MCF 10A (cell line): ENCODE data around the gene CD151. TPM values are rescaled to one million over a fixed set of nuclear protein-coding genes. Genes with fewer than 3 reads are reported as not detected.

Experiments
- BruUV-seq: library from RNA; stranded (reverse); fragments of 400-500 nt; replicated peaks from 2 replicates; lab custom pipeline; 2021; lab: Mats Ljungman, UMichigan
- CTCF ChIA-PET: fragments of 300-600 bp; sonication (Branson Sonifier 250); formaldehyde crosslinking; extraction: SDS; loops from one replicate; lab custom pipeline; 2021; ENCODE audit warnings: antibody characterized with exemption, inconsistent platforms; lab: Yijun Ruan, JAX
- POLR2A ChIA-PET: fragments of 300-600, 350-650 bp; sonication (Branson Sonifier 250); formaldehyde crosslinking; extraction: SDS; loops from one replicate; lab custom pipeline; 2020; ENCODE audit warnings: antibody characterized with exemption, inconsistent platforms; lab: Yijun Ruan, JAX
- DNase-seq: peaks from one replicate; pipeline ENCODE4 v3.0.0-alpha.2; 2018; ENCODE audit not compliant: unreplicated experiment
- H3K27ac Mint-ChIP-seq: one replicate; pipeline ENCODE4 v1.8.0; 2022; ENCODE audit warnings: mild to moderate bottlenecking, low read depth, mixed read lengths; ENCODE audit not compliant: unreplicated experiment
- H3K27me3 Mint-ChIP-seq: one replicate; pipeline ENCODE4 v1.8.0; 2022; ENCODE audit warnings: mixed read lengths; ENCODE audit not compliant: insufficient read depth, unreplicated experiment
- H3K36me3 Mint-ChIP-seq: one replicate; pipeline ENCODE4 v1.8.0; 2022; ENCODE audit warnings: mild to moderate bottlenecking, moderate library complexity, mixed read lengths; ENCODE audit not compliant: insufficient read depth, unreplicated experiment
- H3K4me1 Mint-ChIP-seq: one replicate; pipeline ENCODE4 v1.8.0; 2022; ENCODE audit warnings: mixed read lengths; ENCODE audit not compliant: insufficient read depth, unreplicated experiment
- H3K4me3 Mint-ChIP-seq: one replicate; pipeline ENCODE4 v1.8.0; 2022; ENCODE audit warnings: mild to moderate bottlenecking, moderate library complexity, mixed read lengths; ENCODE audit not compliant: unreplicated experiment
- H3K9me3 Mint-ChIP-seq: one replicate; pipeline ENCODE4 v1.8.0; 2022; ENCODE audit warnings: mixed read lengths; ENCODE audit not compliant: unreplicated experiment
- CTCF ChIP-seq: fragments of 200-600 bp; IDR thresholded peaks from one replicate; pipeline ENCODE4 v1.8.0; 2022; ENCODE audit warnings: antibody characterized with exemption, mild to moderate bottlenecking; ENCODE audit not compliant: unreplicated experiment
- intact Hi-C: fragments of 100-400 bp; cut with micrococcal nuclease; formaldehyde crosslinking; loops from 2 replicates; pipeline ENCODE4 v1.14.1; 2022
- total RNA-seq: library from RNA; stranded (reverse); gene quantifications from 2 replicates; pipeline ENCODE4 v1.2.3, GENCODE V29; 2022

The CD151 gene
- total RNA-seq, 1 experiment from 2014 or later, result 412 TPM

- TF ChIP-seq CTCF, result no peak
- no peaks in the 10 kb centered on the region for H3K4me1 Mint-ChIP-seq
- ChIA-PET POLR2A (interaction anchor here (0.6 to 1.1 kb wide), 5 partner anchors 27 to 95 kb away, joined by 3 to 5 read pairs (median 3); partner anchors contain the start of gene TMEM80), CTCF (interaction anchor here (0.7 kb wide), 1 partner anchor 16 kb away, joined by 3 read pairs; no protein-coding TSS in a partner anchor)
- intact Hi-C loops, result no loop called here
- no peak overlapping the region for H3K4me3 Mint-ChIP-seq
- H3K27ac Mint-ChIP-seq, result no peak overlapping the region
- no peak for DNase-seq
- H3K9me3 Mint-ChIP-seq, result no peaks in the 10 kb centered on the region
- TSS peak; percentile 57 for BruUV-seq
- H3K27me3 Mint-ChIP-seq, result no peaks in the 10 kb centered on the region
- H3K36me3 Mint-ChIP-seq, result peaks cover 20% of the 10 kb centered on the region
These were observed 41.8 kb upstream of the CD151 start for GRCh38 chr11:790721-791564.

DNA sequence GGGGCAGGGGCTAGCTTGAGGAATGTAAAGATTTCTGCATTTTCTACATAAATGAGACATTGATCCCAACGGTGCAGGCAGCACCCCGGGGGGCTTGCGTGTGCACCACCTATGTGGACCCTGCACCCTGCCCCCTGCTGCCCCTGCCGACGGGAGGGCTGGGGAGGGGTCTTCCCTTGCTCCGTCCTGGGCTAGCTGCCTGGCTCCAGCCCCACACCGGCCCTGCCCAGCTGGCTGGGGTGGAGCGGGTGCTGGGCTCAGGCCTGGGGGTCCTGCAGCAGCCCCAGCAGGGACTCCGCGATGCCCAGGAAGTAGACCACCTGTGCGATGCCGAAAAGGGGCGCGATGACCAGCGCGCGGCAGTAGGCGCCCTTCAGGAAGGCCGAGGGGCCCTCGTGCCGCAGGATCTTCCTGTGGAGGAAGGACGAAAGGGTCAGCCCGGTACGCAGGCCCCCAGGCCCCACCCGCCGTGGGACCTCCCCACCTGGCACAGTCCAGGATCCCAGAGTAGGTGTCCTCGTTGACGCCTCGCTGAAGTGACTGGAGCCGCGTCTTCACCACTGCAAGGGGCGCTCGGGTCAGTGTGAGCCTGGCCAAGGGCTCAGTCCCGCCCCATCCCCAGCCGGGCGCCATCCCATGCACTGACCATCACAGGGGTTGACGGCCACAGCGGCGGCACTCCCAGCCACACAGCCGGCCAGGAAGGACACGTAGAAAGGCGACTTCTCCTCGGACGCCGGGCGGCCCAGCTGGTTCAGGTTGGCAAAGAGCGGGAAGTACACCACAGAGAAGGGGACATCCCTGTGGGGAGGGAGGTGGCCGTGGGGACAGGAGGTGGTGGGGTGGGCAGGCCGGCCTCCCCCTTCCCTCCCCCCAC, 40.9 kb upstream of the CD151 start:
- TSS peak; percentile 23 for BruUV-seq
- POLR2A ChIA-PET, result interaction anchor here (0.6 to 1.1 kb wide), 2 partner anchors 42 to 45 kb away, joined by 3 read pairs; partner anchors contain the start of gene TALDO1
- CTCF ChIA-PET, result interaction anchor here (0.7 kb wide), 1 partner anchor 69 kb away, joined by 3 read pairs; no protein-coding TSS in a partner anchor

DNA sequence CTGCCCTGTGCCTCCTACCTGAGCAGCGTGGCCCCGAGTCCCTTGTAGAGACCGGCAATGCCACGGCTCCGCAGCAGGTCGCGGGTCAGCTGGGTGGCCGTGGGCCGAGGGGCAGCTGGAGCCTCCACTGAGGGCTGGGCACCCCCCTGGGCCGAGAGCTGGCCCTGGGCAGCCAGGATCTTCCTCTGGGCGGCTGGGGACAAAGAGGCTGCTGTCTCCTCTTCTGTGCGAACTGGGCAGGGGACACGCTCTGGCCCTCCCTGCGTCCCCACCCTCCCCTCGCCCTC, 40.3 kb upstream of the CD151 start:
- no peak overlapping the region for H3K27ac Mint-ChIP-seq
- H3K4me3 Mint-ChIP-seq, result no peak overlapping the region
- ChIA-PET CTCF (interaction anchor here (0.7 kb wide), 1 partner anchor 69 kb away, joined by 3 read pairs; no protein-coding TSS in a partner anchor), POLR2A (interaction anchor here (0.6 to 1.3 kb wide), 2 partner anchors 12 to 45 kb away, joined by 3 to 4 read pairs; partner anchors contain the start of gene TALDO1)
- H3K27me3 Mint-ChIP-seq, result no peaks in the 10 kb centered on the region
- no peaks in the 10 kb centered on the region for H3K4me1 Mint-ChIP-seq
- no peak for TF ChIP-seq CTCF
- no TSS peak for BruUV-seq
- DNase-seq, result no peak
- no peaks in the 10 kb centered on the region for H3K9me3 Mint-ChIP-seq
- intact Hi-C loops, result no loop called here
- peaks cover 29% of the 10 kb centered on the region for H3K36me3 Mint-ChIP-seq

More for the DNA sequence above, 40.9 kb upstream of the CD151 start:
- Mint-ChIP-seq H3K27me3 (no peaks in the 10 kb centered on the region), H3K36me3 (peaks cover 26% of the 10 kb centered on the region), H3K4me1 (no peaks in the 10 kb centered on the region), H3K9me3 (no peaks in the 10 kb centered on the region), H3K4me3 (no peak overlapping the region), H3K27ac (no peak overlapping the region)
- no peak for TF ChIP-seq CTCF
- DNase-seq, result no peak
- intact Hi-C loops, result no loop called here

DNA sequence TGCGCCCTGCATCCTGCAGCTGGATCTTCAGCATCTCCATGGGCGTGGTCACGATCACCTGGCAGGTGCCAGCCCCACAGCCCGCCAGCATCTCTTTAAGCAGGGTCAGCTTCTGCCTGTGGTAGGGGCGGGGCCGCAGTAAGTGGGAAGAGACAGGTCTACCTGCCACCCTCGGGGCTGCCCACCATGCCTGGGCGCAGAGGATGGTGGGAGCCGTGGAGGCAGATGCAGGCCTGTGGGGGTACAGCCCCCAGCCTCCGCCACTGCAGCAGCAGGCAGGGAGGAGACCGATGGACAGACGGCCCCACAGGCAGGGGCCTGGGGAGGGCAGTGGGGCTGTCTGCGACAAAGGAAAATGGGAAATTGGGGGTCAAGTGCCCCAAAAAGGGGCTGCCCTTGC, 39.9 kb upstream of the CD151 start:
- peaks cover 29% of the 10 kb centered on the region for H3K36me3 Mint-ChIP-seq
- TF ChIP-seq CTCF, result no peak
- intact Hi-C loops, result no loop called here

More for the DNA sequence above, 39.9 kb upstream of the CD151 start:
- no peak overlapping the region for H3K4me3 Mint-ChIP-seq
- ChIA-PET POLR2A (interaction anchor here (0.6 to 1.3 kb wide), 2 partner anchors 11 to 46 kb away, joined by 3 to 4 read pairs; partner anchors contain the start of gene TALDO1), CTCF (interaction anchor here (0.7 to 1.6 kb wide), 4 partner anchors 9 to 70 kb away, joined by 3 to 5 read pairs (median 4); no protein-coding TSS in a partner anchor)
- no TSS peak for BruUV-seq
- no peaks in the 10 kb centered on the region for H3K4me1 Mint-ChIP-seq
- H3K9me3 Mint-ChIP-seq, result no peaks in the 10 kb centered on the region
- no peak overlapping the region for H3K27ac Mint-ChIP-seq
- no peaks in the 10 kb centered on the region for H3K27me3 Mint-ChIP-seq
- DNase-seq, result no peak
